A673 (cell line): ENCODE results near the gene TASP1.

Experiments used
- EZH2 ChIP-seq: fragments of 200-600 bp; sonication (generic); IDR thresholded peaks from 2 replicates; pipeline ENCODE4 v1.6.1; 2017; ENCODE audit warnings: borderline replicate concordance, low read depth, mild to moderate bottlenecking, mixed read lengths, antibody characterized with exemption, low read length; ENCODE audit not compliant: poor library complexity, severe bottlenecking
- TF ChIP-seq, protein P1 (sequence below): fragments of 300-800, 200-600 bp; sonication (generic); conservative IDR thresholded peaks from 2 replicates; pipeline ENCODE4 v1.5.1; 2017; ENCODE audit warnings: low read depth, mild to moderate bottlenecking, antibody characterized with exemption, low read length, moderate library complexity, mixed read lengths

DNA sequence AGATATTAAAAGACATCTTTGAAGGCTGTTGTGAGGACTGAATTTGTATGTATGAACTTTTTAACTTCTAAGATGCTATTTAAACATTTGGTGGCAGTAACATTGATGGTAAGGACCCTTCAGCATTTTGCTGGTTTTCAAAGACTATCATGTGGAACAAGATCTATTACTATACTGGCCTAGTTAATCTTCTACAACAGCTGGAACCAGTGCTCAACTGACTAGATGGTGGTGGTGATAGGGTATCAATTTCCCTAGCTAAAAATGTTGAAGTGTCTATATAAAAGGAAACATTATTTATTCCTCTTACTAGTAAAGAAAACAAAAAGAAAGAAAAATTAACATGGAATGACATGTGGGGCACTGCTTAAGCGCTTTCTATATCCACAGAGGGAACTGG lies 195.7 kb downstream of the TASP1 start:
- no peak for TF ChIP-seq EZH2
- TF ChIP-seq, protein P1, sequence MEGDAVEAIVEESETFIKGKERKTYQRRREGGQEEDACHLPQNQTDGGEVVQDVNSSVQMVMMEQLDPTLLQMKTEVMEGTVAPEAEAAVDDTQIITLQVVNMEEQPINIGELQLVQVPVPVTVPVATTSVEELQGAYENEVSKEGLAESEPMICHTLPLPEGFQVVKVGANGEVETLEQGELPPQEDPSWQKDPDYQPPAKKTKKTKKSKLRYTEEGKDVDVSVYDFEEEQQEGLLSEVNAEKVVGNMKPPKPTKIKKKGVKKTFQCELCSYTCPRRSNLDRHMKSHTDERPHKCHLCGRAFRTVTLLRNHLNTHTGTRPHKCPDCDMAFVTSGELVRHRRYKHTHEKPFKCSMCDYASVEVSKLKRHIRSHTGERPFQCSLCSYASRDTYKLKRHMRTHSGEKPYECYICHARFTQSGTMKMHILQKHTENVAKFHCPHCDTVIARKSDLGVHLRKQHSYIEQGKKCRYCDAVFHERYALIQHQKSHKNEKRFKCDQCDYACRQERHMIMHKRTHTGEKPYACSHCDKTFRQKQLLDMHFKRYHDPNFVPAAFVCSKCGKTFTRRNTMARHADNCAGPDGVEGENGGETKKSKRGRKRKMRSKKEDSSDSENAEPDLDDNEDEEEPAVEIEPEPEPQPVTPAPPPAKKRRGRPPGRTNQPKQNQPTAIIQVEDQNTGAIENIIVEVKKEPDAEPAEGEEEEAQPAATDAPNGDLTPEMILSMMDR, result no peak
